HepG2 (cell line): ENCODE data around the gene TUBGCP4. TPM values are rescaled to one million over a fixed set of nuclear protein-coding genes. Genes with fewer than 3 reads are reported as not detected.
A peak's percentile ranks its signal among the peaks of the same experiment; 100 is the strongest.

Source experiments
- ASH2L ChIP-seq: fragments of 300-600, 200-600 bp; sonication (generic); IDR thresholded peaks from 2 replicates; pipeline ENCODE4 v1.7.0; 2017; ENCODE audit warnings: low read depth, mild to moderate bottlenecking, moderate library complexity, mixed read lengths, low read length; ENCODE audit not compliant: insufficient read length
- BRCA1 ChIP-seq: sonication (generic); formaldehyde crosslinking; IDR thresholded peaks from 2 replicates; pipeline ENCODE4 v1.4.0; 2020; ENCODE audit warnings: missing genetic modification reagents
- DNMT1 ChIP-seq: sonication (generic); formaldehyde crosslinking; IDR thresholded peaks from 2 replicates; pipeline ENCODE4 v1.5.1; 2020; ENCODE audit warnings: mild to moderate bottlenecking, missing genetic modification reagents
- EHMT2 ChIP-seq: fragments of 200-600 bp; sonication (generic); IDR thresholded peaks from 2 replicates; pipeline ENCODE4 v1.7.0; 2017; ENCODE audit warnings: antibody characterized with exemption, low read depth, low read length, borderline replicate concordance
- FOXA1 ChIP-seq, 2 experiments: fragments of 450-650 bp in 1 of 2; sonication (generic) in 1 of 2; formaldehyde crosslinking in 1 of 2; IDR thresholded peaks; 2 replicates each; pipeline versions ENCODE4 v1.4.0 to v1.6.1; 2016 to 2020; ENCODE audit warnings: missing genetic modification reagents in 1 of 2
- HDAC2 ChIP-seq: sonication (generic); formaldehyde crosslinking; IDR thresholded peaks from 2 replicates; pipeline ENCODE4 v1.4.0; 2020; ENCODE audit warnings: missing genetic modification reagents
- MTF1 ChIP-seq: sonication (generic); formaldehyde crosslinking; IDR thresholded peaks from 2 replicates; pipeline ENCODE4 v1.5.0; 2020; ENCODE audit warnings: missing genetic modification reagents
- MYC ChIP-seq: sonication (generic); formaldehyde crosslinking; IDR thresholded peaks from 2 replicates; pipeline ENCODE4 v1.9.0; 2021; ENCODE audit warnings: missing genetic modification reagents, borderline replicate concordance
- NFKBIZ ChIP-seq: IDR thresholded peaks from 2 replicates; pipeline ENCODE4 v1.6.1; 2018; ENCODE audit warnings: missing genetic modification reagents, missing compliant biosample characterization
- RFXANK ChIP-seq: IDR thresholded peaks from 2 replicates; pipeline ENCODE4 v1.6.1; 2016
- SRSF4 ChIP-seq: fragments of 200-400 bp; formaldehyde crosslinking; IDR thresholded peaks from one replicate; pipeline ENCODE4 v1.6.1; 2018; ENCODE audit warnings: mild to moderate bottlenecking, low read depth, low read length, moderate library complexity; ENCODE audit not compliant: poor library complexity, severe bottlenecking
- TRIM24 ChIP-seq: sonication (generic); formaldehyde crosslinking; IDR thresholded peaks from 2 replicates; pipeline ENCODE4 v1.8.0; 2022; ENCODE audit warnings: mild to moderate bottlenecking, missing genetic modification reagents
- ZKSCAN8 ChIP-seq: IDR thresholded peaks from 2 replicates; pipeline ENCODE4 v1.6.1; 2016; ENCODE audit warnings: borderline replicate concordance, missing genetic modification reagents, missing compliant biosample characterization
- polyA plus RNA-seq, 8 experiments: library from polyadenylated mRNA; depleted of rRNA in 3 of 8; stranded (reverse) in 7 of 8; unstranded in 1 of 8; fragments of >200 nt; fragmentation: Illumina TruSeq in 4 of 8; extraction: Trizol in 4 of 8; gene quantifications; 2 replicates each; pipeline versions ENCODE4 v1.2.1 to v1.2.3, GENCODE V29; 2011 to 2016; ENCODE audit warnings: low read depth in 4 of 8, missing spikeins in 1 of 8, mixed read lengths in 1 of 8; ENCODE audit not compliant: insufficient read depth in 1 of 8
- total RNA-seq, 5 experiments: library from RNA; depleted of rRNA; stranded (reverse); fragments of >200 nt; fragmentation: Illumina TruSeq; extraction: Trizol; gene quantifications; 2 replicates each; pipeline ENCODE4 v1.2.3, GENCODE V29; 2016; ENCODE audit warnings: low read depth in 1 of 5
- TF ChIP-seq, protein P1 (sequence below): IDR thresholded peaks from 2 replicates; pipeline ENCODE4 v1.6.1; 2016; ENCODE audit warnings: missing genetic modification reagents, missing compliant biosample characterization
- TF ChIP-seq, protein P2 (sequence below): sonication (generic); formaldehyde crosslinking; IDR thresholded peaks from 2 replicates; pipeline ENCODE4 v1.4.0; 2020; ENCODE audit warnings: mild to moderate bottlenecking, missing genetic modification reagents
- TF ChIP-seq, protein P3 (sequence below): sonication (generic); formaldehyde crosslinking; IDR thresholded peaks from 2 replicates; pipeline ENCODE4 v1.4.0; 2020; ENCODE audit warnings: missing genetic modification reagents
- TF ChIP-seq, protein P4 (sequence below): sonication (generic); formaldehyde crosslinking; IDR thresholded peaks from 2 replicates; pipeline ENCODE4 v1.5.0; 2020; ENCODE audit warnings: mild to moderate bottlenecking, missing genetic modification reagents
- TF ChIP-seq, protein P5 (sequence below): sonication (generic); formaldehyde crosslinking; IDR thresholded peaks from 2 replicates; pipeline ENCODE4 v1.5.1; 2020; ENCODE audit warnings: missing genetic modification reagents, mild to moderate bottlenecking, borderline replicate concordance
- TF ChIP-seq, protein P6 (sequence below): sonication (generic); formaldehyde crosslinking; IDR thresholded peaks from 2 replicates; pipeline ENCODE4 v1.4.0; 2020; ENCODE audit warnings: missing genetic modification reagents

The TUBGCP4 gene
- total and polyA plus RNA-seq, 2 of the 13 experiments (the other 11 are each of a cell fraction or from before 2014, with no cell fraction given): 15.0 to 20.5 TPM

DNA sequence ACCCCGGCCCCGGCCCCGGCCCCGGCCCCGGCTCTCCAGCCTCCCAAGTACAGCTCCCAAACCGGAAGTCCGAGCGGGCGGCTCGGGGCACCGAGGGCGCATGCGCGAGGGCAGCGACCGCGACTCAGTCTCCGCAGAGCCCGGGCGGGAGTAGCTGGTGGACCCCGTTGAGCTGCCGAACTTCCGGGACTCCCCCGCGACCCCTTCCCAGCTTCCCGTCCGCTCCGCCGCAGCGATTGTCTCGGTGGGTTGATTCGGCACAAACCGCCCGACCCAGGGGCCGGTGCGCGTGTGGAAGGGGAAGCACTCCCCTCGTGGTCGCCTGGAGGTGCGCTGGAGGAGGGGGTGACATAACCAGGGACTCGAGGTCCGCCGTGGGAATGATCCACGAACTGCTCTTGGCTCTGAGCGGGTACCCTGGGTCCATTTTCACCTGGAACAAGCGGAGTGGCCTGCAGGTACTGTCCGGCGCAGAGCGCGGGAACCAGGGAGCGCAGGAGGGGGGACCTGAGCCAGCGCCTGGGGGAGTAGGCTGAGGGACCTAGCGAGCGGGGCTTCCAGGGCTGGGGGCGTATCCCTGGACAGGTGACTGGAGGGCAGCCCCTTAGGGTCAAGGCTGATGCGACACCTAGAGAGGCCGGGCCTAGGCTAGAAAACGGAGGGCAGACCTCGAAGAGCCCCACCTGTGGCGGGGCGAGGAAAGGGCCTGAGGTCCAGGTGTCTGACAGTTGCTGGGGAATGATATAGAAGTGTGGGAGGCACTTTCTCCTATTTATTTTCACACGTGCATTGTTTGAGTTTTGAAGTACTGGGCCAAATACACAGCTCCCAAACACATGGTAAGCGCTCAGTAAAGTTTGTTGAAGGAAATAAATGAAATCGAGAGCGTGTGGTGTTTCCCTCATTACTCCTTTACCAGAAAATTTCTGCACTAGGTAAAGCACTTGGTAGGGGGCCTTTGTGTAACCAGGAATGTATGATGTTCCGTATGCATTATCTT lies at the start of gene TUBGCP4, which contains the start of gene ZSCAN29 (continued):
- TF ChIP-seq BRCA1 (CRISPR knock-in tag) (no peak), NFKBIZ (peak; percentile 46; the same call in 1 of the 2 replicates), MTF1 (CRISPR knock-in tag) (no peak), TRIM24 (CRISPR knock-in tag) (no peak), EHMT2 (no peak), RFXANK (CRISPR knock-in tag) (no peak), SRSF4 (no peak), HDAC2 (CRISPR knock-in tag) (0 out of 2 replicates have a peak, but pooled peaks have one; percentile 26), FOXA1 (IDR thresholded peaks at IDR 0.05) (no peak), FOXA1 (CRISPR knock-in tag; IDR thresholded peaks at IDR 0.05) (no peak), ZKSCAN8 (no peak), DNMT1 (CRISPR knock-in tag) (0 out of 2 replicates have a peak, but pooled peaks have one; percentile 36), ASH2L (peak; percentile 67), MYC (peak; percentile 85)
- TF ChIP-seq, protein P1, sequence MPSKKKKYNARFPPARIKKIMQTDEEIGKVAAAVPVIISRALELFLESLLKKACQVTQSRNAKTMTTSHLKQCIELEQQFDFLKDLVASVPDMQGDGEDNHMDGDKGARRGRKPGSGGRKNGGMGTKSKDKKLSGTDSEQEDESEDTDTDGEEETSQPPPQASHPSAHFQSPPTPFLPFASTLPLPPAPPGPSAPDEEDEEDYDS (CRISPR knock-in tag): no peak
- TF ChIP-seq, protein P2, sequence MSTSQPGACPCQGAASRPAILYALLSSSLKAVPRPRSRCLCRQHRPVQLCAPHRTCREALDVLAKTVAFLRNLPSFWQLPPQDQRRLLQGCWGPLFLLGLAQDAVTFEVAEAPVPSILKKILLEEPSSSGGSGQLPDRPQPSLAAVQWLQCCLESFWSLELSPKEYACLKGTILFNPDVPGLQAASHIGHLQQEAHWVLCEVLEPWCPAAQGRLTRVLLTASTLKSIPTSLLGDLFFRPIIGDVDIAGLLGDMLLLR (CRISPR knock-in tag): 0 out of 2 replicates have a peak, but pooled peaks have one; percentile 28
- TF ChIP-seq, protein P3, sequence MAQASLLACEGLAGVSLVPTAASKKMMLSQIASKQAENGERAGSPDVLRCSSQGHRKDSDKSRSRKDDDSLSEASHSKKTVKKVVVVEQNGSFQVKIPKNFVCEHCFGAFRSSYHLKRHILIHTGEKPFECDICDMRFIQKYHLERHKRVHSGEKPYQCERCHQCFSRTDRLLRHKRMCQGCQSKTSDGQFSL (CRISPR knock-in tag): no peak
- TF ChIP-seq, protein P4, sequence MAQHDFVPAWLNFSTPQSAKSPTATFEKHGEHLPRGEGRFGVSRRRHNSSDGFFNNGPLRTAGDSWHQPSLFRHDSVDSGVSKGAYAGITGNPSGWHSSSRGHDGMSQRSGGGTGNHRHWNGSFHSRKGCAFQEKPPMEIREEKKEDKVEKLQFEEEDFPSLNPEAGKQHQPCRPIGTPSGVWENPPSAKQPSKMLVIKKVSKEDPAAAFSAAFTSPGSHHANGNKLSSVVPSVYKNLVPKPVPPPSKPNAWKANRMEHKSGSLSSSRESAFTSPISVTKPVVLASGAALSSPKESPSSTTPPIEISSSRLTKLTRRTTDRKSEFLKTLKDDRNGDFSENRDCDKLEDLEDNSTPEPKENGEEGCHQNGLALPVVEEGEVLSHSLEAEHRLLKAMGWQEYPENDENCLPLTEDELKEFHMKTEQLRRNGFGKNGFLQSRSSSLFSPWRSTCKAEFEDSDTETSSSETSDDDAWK (CRISPR knock-in tag): no peak
- TF ChIP-seq, protein P5, sequence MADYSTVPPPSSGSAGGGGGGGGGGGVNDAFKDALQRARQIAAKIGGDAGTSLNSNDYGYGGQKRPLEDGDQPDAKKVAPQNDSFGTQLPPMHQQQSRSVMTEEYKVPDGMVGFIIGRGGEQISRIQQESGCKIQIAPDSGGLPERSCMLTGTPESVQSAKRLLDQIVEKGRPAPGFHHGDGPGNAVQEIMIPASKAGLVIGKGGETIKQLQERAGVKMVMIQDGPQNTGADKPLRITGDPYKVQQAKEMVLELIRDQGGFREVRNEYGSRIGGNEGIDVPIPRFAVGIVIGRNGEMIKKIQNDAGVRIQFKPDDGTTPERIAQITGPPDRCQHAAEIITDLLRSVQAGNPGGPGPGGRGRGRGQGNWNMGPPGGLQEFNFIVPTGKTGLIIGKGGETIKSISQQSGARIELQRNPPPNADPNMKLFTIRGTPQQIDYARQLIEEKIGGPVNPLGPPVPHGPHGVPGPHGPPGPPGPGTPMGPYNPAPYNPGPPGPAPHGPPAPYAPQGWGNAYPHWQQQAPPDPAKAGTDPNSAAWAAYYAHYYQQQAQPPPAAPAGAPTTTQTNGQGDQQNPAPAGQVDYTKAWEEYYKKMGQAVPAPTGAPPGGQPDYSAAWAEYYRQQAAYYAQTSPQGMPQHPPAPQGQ (CRISPR knock-in tag): no peak
- TF ChIP-seq, protein P6, sequence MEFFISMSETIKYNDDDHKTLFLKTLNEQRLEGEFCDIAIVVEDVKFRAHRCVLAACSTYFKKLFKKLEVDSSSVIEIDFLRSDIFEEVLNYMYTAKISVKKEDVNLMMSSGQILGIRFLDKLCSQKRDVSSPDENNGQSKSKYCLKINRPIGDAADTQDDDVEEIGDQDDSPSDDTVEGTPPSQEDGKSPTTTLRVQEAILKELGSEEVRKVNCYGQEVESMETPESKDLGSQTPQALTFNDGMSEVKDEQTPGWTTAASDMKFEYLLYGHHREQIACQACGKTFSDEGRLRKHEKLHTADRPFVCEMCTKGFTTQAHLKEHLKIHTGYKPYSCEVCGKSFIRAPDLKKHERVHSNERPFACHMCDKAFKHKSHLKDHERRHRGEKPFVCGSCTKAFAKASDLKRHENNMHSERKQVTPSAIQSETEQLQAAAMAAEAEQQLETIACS (CRISPR knock-in tag): no peak
